Neural cell (in vitro differentiated cells): ENCODE results near the gene TNS3. TPM values are rescaled to one million over a fixed set of nuclear protein-coding genes. Genes with fewer than 3 reads are reported as not detected.

Experiments
- H2AFZ ChIP-seq: fragments of 200-600, 300-800 bp; sonication (generic), shearing (Covaris generic); 2 replicates; pipeline ENCODE4 v1.6.0; 2014; ENCODE audit warnings: low read depth, mild to moderate bottlenecking, antibody characterized with exemption, low read length, moderate library complexity
- H3F3A ChIP-seq: fragments of 200-600 bp; shearing (Covaris generic); 2 replicates; pipeline ENCODE4 v1.6.1; 2016; ENCODE audit warnings: mild to moderate bottlenecking, moderate library complexity, mixed read lengths, antibody characterized with exemption, low read length; ENCODE audit not compliant: insufficient read depth, poor library complexity, severe bottlenecking
- H3K27ac ChIP-seq: fragments of 200-600, 300-800 bp; sonication (generic), shearing (Covaris generic); 2 replicates; pipeline ENCODE4 v1.5.1; 2014; ENCODE audit warnings: mild to moderate bottlenecking, low read length, moderate library complexity
- H3K27me3 ChIP-seq: fragments of 300-800, 200-600 bp; sonication (generic), shearing (Covaris generic); 2 replicates; pipeline ENCODE4 v1.6.0; 2014; ENCODE audit warnings: mild to moderate bottlenecking, low read depth, low read length, moderate library complexity; ENCODE audit not compliant: insufficient read depth
- H3K36me3 ChIP-seq: fragments of 300-800, 200-600 bp; sonication (generic), shearing (Covaris generic); 2 replicates; pipeline ENCODE4 v1.5.1; 2014; ENCODE audit warnings: mild to moderate bottlenecking, antibody characterized with exemption, low read length, moderate library complexity; ENCODE audit not compliant: insufficient read depth
- H3K4me2 ChIP-seq: fragments of 300-800, 200-600 bp; sonication (generic), shearing (Covaris generic); 2 replicates; pipeline ENCODE4 v1.6.0; 2014; ENCODE audit warnings: mild to moderate bottlenecking, low read length
- H3K4me3 ChIP-seq: fragments of 300-800, 200-600 bp; sonication (generic), shearing (Covaris generic); 2 replicates; pipeline ENCODE4 v1.5.1; 2014; ENCODE audit warnings: mild to moderate bottlenecking, low read length, moderate library complexity
- H3K79me2 ChIP-seq: fragments of 200-600 bp; shearing (Covaris generic); replicated peaks from 2 replicates; pipeline ENCODE4 v1.6.0; 2014; ENCODE audit warnings: mild to moderate bottlenecking, low read length, moderate library complexity; ENCODE audit not compliant: insufficient read depth
- H3K9ac ChIP-seq: fragments of 300-800, 200-600 bp; sonication (generic), shearing (Covaris generic); 2 replicates; pipeline ENCODE4 v1.6.1; 2016; ENCODE audit warnings: mild to moderate bottlenecking, low read length, mixed read lengths
- H3K9me2 ChIP-seq: fragments of 200-600 bp; shearing (Covaris generic); 2 replicates; pipeline ENCODE4 v1.6.1; 2016; ENCODE audit warnings: mild to moderate bottlenecking, low read length, mixed read lengths; ENCODE audit not compliant: insufficient read depth
- H3K9me3 ChIP-seq: fragments of 200-600, 300-800 bp; sonication (generic), shearing (Covaris generic); 2 replicates; pipeline ENCODE4 v1.6.1; 2016; ENCODE audit warnings: mild to moderate bottlenecking, mixed run types, low read length, moderate library complexity, mixed read lengths
- H4K20me1 ChIP-seq: fragments of 200-600 bp; shearing (Covaris generic); 2 replicates; pipeline ENCODE4 v1.6.1; 2016; ENCODE audit warnings: mild to moderate bottlenecking, mixed run types; ENCODE audit not compliant: insufficient read depth
- EP300 ChIP-seq: fragments of 450-650 bp; conservative IDR thresholded peaks from 2 replicates; pipeline ENCODE4 v1.6.1; 2014; ENCODE audit warnings: antibody characterized with exemption, mild to moderate bottlenecking, moderate library complexity; ENCODE audit not compliant: poor library complexity, severe bottlenecking
- EZH2 ChIP-seq: fragments of 200-600, 300-800 bp; shearing (Covaris generic), sonication (generic); IDR thresholded peaks from 2 replicates; pipeline ENCODE4 v1.6.1; 2014; ENCODE audit warnings: antibody characterized with exemption, low read length, borderline replicate concordance, mild to moderate bottlenecking; ENCODE audit not compliant: insufficient read depth, poor library complexity, severe bottlenecking
- MXI1 ChIP-seq: fragments of 450-650 bp; conservative IDR thresholded peaks from 2 replicates; pipeline ENCODE4 v1.6.1; 2014; ENCODE audit warnings: antibody characterized with exemption, mild to moderate bottlenecking; ENCODE audit not compliant: poor library complexity, severe bottlenecking
- POLR2AphosphoS5 ChIP-seq: IDR thresholded peaks from 2 replicates; pipeline ENCODE4 v1.6.1; 2012
- RAD21 ChIP-seq: fragments of 450-650 bp; conservative IDR thresholded peaks from 2 replicates; pipeline ENCODE4 v1.6.1; 2014; ENCODE audit warnings: antibody characterized with exemption, mild to moderate bottlenecking, moderate library complexity
- SMC3 ChIP-seq: fragments of 450-650 bp; conservative IDR thresholded peaks from 2 replicates; pipeline ENCODE4 v1.6.1; 2014; ENCODE audit warnings: antibody characterized with exemption, mild to moderate bottlenecking, moderate library complexity; ENCODE audit not compliant: poor library complexity
- TAF1 ChIP-seq: IDR thresholded peaks from 2 replicates; pipeline ENCODE4 v1.6.1; 2012; ENCODE audit warnings: low read depth
- polyA plus RNA-seq: library from polyadenylated mRNA; depleted of rRNA; stranded (reverse); fragments of >200 nt; gene quantifications from 2 replicates; pipeline ENCODE4 v1.2.3, GENCODE V29; 2014
- TF ChIP-seq, protein P1 (sequence below): IDR thresholded peaks from 2 replicates; pipeline ENCODE4 v1.6.1; 2012; ENCODE audit warnings: borderline replicate concordance
- TF ChIP-seq, protein P2 (sequence below): fragments of 450-650 bp; IDR thresholded peaks from 2 replicates; pipeline ENCODE4 v1.5.1; 2014; ENCODE audit warnings: antibody characterized with exemption, mild to moderate bottlenecking, moderate library complexity; ENCODE audit not compliant: poor library complexity, severe bottlenecking

TNS3 gene
- polyA plus RNA-seq, 1 donor from 2014 or later, result 0.58 TPM

DNA sequence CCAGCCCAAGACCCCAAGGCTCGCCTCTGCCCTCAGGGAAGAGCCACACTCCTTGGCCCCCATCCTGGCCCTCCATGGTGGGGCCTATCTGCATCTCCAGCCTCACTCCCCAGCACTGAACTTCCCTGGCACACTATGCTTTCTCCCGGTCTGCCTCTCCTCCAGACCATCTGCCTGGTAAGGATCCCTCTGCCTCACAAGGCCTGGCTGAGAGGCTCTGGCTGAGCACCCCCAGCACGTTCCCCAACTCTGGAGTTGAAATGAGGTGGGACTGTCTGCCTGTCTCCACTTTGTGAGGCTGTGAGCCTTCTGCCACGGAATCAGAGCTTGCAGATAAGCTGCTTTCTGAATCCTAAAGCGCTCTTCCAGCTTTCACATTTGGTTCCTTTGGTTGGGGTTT is 220.7 kb downstream of the TNS3 start:
- no peaks in the 10 kb centered on the region for H3F3A ChIP-seq
- H3K36me3 ChIP-seq, result no peaks in the 10 kb centered on the region
- H3K27ac ChIP-seq, result no peak overlapping the region
- no peaks in the 10 kb centered on the region for H3K9me3 ChIP-seq
- H2AFZ ChIP-seq, result no peak overlapping the region
- TF ChIP-seq EZH2, result no peak
- TF ChIP-seq RAD21, result no peak
- TF ChIP-seq MXI1, result no peak
- no peak overlapping the region for H3K9ac ChIP-seq
- H3K79me2 ChIP-seq, result no peaks in the 10 kb centered on the region
- H3K4me2 ChIP-seq, result no peak overlapping the region
- H3K27me3 ChIP-seq, result no peaks in the 10 kb centered on the region
- H3K4me3 ChIP-seq, result no peak overlapping the region
- H3K9me2 ChIP-seq, result no peaks in the 10 kb centered on the region
- H4K20me1 ChIP-seq, result no peaks in the 10 kb centered on the region

DNA sequence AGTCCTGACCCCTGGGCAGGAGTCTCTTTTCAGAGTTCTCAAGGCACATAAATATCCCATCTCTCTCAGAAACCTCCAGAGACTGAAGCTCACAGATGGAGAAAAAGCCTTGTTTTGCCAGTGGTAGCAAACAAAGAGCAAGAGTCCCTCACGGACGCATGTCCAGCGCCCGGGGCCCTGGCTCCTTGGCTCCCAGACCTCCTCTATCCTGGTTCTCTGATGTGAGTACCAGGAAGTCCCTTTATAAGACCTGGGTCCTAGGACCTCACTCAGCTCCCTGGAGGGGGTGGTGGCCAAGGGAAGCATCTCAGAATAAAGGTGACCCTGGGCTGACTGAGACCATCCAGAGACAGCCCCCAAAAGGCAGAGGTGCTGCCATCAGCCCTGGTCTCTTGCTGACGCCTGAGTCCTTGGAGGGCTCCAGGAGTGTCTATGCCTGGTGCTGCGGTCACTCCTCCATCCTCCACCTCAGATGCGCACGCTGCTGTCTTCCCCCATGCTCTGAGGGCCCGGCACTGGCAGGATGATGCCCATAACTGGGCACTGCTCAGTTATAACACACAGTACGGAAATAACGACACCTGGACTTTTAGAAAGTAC is 221.5 kb downstream of the TNS3 start:
- no peaks in the 10 kb centered on the region for H3F3A ChIP-seq
- H3K9me3 ChIP-seq, result no peaks in the 10 kb centered on the region
- no peaks in the 10 kb centered on the region for H3K9me2 ChIP-seq
- no peaks in the 10 kb centered on the region for H3K27me3 ChIP-seq
- no peak overlapping the region for H3K9ac ChIP-seq
- H3K4me3 ChIP-seq, result no peak overlapping the region
- no peak for TF ChIP-seq SMC3
- TF ChIP-seq, protein P1, sequence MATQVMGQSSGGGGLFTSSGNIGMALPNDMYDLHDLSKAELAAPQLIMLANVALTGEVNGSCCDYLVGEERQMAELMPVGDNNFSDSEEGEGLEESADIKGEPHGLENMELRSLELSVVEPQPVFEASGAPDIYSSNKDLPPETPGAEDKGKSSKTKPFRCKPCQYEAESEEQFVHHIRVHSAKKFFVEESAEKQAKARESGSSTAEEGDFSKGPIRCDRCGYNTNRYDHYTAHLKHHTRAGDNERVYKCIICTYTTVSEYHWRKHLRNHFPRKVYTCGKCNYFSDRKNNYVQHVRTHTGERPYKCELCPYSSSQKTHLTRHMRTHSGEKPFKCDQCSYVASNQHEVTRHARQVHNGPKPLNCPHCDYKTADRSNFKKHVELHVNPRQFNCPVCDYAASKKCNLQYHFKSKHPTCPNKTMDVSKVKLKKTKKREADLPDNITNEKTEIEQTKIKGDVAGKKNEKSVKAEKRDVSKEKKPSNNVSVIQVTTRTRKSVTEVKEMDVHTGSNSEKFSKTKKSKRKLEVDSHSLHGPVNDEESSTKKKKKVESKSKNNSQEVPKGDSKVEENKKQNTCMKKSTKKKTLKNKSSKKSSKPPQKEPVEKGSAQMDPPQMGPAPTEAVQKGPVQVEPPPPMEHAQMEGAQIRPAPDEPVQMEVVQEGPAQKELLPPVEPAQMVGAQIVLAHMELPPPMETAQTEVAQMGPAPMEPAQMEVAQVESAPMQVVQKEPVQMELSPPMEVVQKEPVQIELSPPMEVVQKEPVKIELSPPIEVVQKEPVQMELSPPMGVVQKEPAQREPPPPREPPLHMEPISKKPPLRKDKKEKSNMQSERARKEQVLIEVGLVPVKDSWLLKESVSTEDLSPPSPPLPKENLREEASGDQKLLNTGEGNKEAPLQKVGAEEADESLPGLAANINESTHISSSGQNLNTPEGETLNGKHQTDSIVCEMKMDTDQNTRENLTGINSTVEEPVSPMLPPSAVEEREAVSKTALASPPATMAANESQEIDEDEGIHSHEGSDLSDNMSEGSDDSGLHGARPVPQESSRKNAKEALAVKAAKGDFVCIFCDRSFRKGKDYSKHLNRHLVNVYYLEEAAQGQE, result no peak
- TF ChIP-seq EZH2, result no peak
- TF ChIP-seq EP300, result no peak
- no peak for TF ChIP-seq POLR2AphosphoS5
- no peak for TF ChIP-seq TAF1
- TF ChIP-seq MXI1, result no peak
- TF ChIP-seq RAD21, result no peak
- TF ChIP-seq, protein P2, sequence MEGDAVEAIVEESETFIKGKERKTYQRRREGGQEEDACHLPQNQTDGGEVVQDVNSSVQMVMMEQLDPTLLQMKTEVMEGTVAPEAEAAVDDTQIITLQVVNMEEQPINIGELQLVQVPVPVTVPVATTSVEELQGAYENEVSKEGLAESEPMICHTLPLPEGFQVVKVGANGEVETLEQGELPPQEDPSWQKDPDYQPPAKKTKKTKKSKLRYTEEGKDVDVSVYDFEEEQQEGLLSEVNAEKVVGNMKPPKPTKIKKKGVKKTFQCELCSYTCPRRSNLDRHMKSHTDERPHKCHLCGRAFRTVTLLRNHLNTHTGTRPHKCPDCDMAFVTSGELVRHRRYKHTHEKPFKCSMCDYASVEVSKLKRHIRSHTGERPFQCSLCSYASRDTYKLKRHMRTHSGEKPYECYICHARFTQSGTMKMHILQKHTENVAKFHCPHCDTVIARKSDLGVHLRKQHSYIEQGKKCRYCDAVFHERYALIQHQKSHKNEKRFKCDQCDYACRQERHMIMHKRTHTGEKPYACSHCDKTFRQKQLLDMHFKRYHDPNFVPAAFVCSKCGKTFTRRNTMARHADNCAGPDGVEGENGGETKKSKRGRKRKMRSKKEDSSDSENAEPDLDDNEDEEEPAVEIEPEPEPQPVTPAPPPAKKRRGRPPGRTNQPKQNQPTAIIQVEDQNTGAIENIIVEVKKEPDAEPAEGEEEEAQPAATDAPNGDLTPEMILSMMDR, result no peak
- no peak overlapping the region for H3K27ac ChIP-seq
- H2AFZ ChIP-seq, result no peak overlapping the region
- H3K36me3 ChIP-seq, result no peaks in the 10 kb centered on the region
- H4K20me1 ChIP-seq, result no peaks in the 10 kb centered on the region
- no peaks in the 10 kb centered on the region for H3K79me2 ChIP-seq
- H3K4me2 ChIP-seq, result no peak overlapping the region

DNA sequence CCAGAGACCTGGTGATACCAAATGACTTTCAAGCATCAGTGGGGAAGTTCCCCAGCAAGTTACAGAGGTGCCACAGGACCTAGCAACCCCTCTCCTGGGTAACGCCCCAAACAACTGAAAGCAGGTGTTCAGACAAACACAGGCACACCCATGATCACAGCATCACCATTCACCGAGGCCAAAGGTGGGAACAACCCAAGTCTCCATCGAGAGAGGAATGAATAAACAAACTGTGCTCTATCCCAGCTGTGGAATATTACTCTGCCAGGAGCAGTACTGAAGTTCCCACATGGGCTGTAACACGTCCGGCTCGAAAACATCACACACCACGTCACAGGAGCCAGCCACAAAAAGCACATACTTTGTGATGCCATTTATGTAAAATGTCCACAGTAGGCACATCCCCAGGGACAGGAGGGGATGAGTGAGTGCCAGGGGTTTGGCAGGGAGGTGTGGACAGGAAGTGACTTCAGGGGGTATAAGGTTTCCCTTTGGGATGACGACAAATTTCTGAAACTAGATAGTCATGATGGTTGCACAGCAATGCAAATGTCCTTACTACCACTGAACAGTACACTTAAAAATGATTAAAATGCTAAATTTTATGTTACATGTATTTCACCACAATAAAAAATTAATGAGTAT is 222.8 kb downstream of the TNS3 start:
- H3K9me3 ChIP-seq, result no peaks in the 10 kb centered on the region
- no peaks in the 10 kb centered on the region for H3F3A ChIP-seq
- no peak overlapping the region for H3K4me3 ChIP-seq
- H3K4me2 ChIP-seq, result no peak overlapping the region
- H3K9ac ChIP-seq, result no peak overlapping the region
- H3K36me3 ChIP-seq, result no peaks in the 10 kb centered on the region
- H3K9me2 ChIP-seq, result no peaks in the 10 kb centered on the region
- H2AFZ ChIP-seq, result no peak overlapping the region
- H3K27ac ChIP-seq, result no peak overlapping the region
- no peaks in the 10 kb centered on the region for H3K27me3 ChIP-seq
- H4K20me1 ChIP-seq, result no peaks in the 10 kb centered on the region
- no peaks in the 10 kb centered on the region for H3K79me2 ChIP-seq
- TF ChIP-seq EZH2 (no peak), SMC3 (no peak), MXI1 (no peak), RAD21 (no peak), TAF1 (no peak), POLR2AphosphoS5 (no peak), EP300 (no peak)
- TF ChIP-seq, protein P1, result no peak
- TF ChIP-seq, protein P2, result no peak
